ENCODE data around the gene GPSM1.
"Not testable (repeated sequence)": the region's sequence is repeated elsewhere in the genome, so short reads cannot be mapped to it uniquely, and the experiment has no call there.

GPSM1 gene

DNA sequence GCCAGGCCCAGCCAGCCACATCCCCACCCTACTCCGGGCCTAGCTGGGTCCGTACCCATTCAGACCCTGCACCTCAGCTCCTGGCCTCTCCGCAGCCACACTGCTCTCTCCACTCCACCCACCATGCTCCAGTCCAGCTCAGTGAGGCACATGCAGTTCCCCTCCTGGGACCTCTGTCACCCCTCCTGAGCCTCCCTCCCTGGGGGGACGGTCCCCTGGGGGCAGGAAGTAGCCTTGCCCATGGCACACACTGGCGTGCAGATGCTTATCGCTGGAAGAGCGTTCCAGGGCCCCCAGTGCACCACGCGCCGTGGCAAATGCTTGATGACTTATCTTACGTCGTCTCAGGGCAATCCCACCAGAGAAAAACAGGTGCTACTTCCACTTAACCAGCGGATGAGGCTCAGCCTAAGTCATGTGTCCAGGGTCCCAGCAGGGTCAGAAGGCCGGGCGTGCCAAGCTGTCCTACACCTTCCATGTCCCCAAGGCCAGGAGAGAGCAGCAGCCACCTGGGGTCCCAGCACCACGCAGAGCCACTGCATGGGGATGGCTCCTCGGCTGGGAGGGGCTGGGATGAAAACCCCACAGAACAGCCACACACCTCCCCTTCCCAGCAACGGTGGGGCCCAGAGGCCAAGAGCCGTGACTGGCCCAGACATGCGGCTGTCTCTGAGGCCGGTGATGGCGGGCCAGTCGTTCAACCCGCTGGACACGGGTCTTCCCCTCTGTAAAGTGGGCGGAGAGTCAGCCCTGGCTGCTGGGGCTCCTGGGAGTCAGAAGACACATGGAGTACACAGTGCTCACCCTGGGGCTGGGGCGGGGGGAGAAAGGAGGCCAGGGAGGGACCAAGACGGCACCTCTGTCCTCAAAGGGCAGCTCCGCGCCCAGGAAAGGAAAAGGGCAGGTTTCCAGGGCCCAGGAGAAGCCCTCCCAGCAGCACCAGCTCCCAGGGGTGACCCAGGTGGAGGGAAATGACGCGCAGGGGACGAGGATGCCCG, 20.8 kb upstream of the GPSM1 start:
- no peak for DNase-seq

DNA sequence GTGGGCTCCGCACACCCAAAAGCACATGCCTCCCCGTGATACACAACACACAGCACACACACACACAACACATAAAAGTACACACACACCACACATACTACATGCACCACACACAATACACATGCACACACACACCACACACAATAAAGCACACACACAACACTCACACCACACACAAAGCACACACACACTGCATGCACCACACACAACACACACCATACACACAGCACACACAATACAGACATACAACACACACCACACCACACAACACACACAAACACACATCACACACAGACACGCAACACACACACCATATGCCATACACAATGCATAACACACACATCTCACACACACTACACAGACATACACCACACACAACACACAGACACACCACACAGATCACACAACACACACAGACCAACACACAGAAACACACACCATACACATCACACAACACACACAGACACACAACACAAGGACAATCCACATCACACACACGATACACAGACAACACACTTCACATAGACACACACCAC, 20.1 kb upstream of the GPSM1 start:
- DNase-seq: no peak

DNA sequence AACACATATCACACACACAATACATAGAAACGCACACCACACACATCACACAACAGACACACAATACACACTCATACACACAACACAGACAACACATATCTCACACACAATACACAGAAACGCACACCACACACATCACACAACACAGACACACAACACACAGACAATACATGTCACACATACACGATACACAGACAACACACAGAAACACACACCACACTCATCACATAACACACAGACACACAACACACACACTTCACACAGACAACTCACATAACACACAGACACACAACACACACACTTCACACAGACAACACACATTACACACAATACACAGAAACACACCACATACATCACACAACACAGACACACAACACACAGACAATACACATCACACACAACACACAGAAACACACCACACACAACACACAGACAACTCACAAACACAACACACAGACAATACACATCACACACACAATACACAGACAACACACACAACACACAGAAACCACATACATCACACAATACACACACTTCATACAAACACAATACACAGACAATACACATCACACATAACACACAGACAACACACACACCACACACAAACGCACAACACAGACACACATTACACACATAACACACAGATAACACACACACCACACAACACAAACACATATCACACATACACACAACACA, 19.2 kb upstream of the GPSM1 start:
- no peak for DNase-seq

DNA sequence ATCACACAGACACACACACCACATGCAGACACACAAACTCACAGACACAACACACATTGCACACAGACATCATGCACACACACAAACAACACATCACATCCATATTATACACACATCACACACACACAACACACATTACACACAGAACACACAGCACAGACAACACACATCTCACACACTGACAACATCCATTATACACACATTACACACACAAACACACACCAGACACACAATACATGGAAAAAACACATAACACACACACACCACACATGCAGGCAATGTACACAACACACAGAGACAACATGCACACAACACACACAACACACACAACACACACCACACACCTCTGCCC, 18.7 kb upstream of the GPSM1 start:
- DNase-seq: no peak

DNA sequence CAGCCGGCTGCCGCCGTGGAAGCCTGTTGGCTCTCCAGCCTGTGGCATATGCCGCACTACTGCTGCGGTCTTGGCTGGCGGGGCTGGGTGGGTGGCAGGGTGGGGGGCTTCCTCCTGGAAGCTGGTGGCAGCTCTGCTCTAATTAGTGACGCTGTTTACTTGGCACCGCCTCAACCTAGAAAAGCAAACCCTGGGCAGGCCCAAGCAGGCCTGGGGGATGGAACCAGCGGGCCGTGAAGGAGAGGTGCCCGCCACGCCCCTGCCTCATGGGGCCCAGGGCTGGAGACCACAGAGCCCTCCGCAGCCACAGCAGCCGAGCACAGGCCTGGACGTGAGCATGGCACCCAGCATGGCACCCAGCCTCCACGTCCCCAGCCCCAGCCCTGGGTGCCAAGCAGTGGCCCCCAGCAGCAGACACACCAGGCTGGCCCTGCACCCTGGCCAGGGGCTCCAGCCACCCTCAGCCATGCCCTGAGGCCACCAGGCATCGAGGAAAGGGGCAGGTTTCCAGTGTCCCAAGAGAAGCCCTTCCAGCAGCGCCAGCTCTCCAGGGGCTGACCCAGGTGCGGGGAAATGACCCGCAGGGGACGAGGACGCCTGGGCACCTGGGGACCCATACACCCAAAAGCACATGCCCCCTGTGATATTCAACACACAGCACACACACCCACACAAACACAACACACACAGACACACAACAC, 18.1 kb upstream of the GPSM1 start:
- no peak for DNase-seq

DNA sequence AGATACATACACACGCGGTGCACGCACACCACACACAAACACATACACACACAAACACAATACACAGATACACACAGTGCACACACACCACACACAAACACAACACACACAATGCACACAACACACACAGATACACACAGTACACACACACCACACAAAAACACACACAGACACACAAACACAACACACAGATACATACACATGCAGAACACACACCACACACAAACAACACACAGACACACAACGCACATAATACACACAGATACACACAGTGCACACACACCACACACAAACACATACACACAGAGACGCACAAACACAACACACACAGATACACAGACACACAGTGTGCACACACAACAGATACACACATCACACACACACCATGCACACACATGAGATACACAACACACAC, 17.5 kb upstream of the GPSM1 start:
- no peak for DNase-seq

DNA sequence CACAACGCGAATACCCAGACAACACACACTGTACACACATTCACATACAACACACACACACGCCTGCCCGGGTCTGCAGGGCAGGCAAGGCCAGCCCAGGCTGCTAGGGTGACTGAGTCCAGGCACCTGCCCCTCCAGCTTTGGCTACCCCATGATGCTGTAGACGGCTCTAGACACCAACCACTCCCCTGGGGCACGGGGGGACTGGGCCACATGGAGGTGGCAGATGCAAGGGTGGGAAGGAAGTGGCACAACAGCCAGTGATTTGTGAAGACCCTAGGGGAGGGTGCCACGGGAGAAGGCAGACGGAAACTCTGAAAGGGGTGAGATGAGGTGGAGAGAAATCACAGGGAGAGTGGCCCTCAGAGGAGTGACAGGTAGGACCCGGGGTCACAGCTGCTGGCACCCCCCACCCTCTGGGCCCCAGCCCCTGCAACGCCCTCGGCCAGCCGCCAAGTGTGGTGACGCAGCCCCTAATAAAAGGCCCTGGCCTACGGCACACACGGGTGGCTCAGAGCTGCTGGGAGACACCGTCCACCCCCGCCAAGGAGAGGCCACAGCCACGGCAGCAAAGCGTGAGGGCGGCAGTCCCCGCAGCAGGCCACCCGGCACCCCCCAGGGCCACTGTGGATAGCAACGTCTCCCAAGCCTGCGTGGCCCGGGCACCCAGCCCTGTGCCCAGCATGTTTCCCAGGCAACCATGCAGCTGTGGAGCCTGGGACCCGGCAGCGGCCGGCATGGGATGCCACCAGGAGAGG, 16.9 kb upstream of the GPSM1 start:
- DNase-seq: no peak

DNA sequence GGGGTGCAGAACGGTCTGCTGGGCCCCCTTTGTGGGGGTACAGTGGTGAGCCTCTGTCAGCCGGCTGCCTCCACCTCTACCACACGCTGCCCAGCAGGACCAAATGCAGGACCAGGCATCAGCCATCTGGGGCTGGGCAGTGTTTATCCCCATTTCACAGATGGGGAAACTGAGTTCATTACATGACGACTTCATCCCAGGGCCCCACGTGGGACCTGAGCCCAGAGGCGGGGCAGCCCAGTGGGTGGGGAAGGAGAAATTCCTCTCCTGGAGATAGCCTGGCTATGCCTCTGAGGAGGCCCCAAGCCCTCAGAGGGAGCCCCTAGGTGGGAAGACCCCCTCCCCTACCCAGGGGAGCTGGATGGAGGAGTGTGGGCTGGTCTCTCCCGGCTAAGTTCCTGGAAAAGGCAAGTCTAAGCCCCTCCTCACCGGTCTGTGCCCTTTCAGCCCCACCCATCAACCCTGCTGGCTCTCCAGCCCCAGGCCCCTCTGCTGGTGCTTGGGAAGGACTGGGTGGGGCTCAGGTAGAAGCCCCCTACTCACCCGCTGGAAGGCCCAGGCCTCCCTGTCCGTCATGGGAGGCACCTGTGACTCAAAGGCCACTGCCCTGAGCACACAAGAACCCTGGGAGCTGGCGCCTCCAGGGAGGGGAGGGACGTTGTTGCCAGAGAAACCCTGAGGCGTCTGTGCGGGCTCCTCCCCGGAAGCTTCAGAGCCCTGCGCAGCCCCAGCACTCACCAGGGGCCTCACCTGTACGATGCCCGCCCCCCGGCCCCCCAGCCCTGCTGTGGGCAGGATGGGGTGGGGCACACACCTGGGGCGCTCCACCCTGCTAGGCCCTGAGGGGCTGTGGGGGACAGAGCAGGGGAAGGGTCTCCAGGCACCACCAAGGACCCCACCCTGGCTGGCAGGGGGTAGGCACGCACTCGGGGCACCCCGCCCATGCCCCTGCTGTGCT, 16.0 kb upstream of the GPSM1 start:
- DNase-seq: no peak

DNA sequence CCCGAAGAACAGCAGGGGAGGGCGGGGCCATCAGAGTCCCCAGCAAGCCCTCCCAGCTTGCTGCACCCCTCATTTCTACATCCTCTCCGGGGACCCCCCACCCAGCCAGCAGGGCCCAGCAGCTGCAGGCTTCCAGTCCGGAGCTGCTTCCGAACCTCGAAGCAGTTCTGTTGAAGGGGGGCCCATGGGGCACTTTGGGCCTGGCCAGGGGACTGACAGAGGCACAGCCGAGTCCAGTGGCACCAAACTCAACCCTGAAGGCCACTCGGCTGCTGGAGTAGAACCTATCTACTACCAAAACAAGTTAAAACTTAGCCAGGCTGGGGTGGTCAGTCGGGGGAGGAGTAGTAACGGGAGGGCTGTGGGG, 15.3 kb upstream of the GPSM1 start:
- no peak for DNase-seq

DNA sequence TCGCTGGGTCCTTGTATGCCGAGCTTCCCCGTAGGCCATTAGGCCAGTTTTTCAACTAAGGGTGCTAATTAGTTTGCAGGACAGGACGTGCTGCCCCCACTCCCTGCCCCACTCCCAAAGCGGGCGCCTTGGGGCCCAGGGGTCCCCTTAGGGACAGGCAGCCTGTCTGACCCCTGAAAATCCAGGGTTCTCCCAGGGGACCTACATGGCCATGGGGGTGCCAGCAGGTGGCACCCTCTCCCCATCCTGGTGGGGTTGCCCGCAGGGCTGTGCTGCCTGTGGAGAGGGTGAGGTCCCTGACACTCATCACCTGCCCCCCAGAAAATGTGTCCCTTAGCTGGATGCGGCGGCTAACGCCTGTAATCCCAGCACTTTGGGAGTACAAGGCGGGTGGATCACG, 14.9 kb upstream of the GPSM1 start:
- DNase-seq: peak; percentile 55

DNA sequence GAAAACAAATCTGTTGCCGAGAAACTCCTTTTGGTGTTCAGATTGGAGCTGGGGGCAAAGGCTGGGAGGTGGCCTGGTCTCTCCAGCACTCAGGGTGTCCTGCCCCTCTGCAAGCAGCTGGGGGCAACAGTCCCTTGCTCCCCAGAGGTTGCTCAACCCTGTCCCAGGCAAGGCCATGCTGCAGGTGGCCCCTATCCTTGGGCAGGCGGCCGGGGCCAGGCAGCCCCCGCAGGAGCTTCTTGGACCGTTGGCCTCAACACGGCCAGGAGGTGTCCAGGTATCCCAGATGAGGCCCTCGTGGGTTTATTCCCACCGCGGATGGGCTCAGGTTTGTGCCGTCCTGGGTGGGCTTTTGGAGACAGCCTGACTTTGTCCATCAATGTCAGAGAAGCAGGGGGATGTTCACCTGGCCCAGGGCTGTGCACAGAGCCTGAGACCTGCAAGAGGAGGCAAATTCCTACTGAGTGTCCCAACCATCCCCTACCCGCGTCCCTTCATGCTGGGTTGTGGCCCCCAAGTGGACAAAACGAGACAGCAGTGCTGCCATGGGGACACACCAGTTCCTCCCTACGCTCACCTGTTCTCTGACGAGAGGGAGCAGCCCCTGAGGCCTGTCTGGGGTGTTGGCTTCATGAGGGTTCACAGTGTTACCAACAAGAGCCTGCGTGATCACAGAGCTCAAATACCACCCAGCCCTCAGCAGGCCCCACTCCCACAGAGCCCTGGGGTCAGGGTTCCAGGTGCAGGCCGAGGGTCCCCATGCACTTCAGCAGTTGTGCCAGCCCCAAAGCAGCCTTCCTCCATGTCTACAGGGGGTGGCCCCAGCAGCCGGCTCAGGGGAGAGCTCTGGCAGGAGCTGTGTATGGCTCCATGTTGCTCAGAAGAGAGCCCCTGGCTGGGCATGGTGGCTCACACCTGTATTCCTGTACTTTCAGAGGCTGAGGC, 14.0 kb upstream of the GPSM1 start:
- no peak for DNase-seq

DNA sequence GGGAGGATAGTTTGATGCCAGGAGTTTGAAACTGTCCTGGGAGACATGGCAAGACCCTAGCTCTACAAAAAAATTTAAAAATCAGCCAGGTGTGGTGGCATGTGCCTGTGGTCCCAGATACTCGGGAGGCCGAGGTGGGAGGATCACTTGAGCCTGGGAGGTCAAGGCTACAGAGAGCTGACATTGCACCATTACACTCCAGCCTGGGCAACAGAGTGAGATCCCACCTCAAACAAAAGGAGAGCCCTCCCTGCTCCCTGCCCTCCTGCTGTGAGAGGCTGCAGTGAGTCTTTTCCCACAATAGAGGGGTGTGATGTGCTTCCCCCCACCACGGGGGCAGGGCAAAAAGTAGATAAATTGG, 13.3 kb upstream of the GPSM1 start:
- DNase-seq: no peak

DNA sequence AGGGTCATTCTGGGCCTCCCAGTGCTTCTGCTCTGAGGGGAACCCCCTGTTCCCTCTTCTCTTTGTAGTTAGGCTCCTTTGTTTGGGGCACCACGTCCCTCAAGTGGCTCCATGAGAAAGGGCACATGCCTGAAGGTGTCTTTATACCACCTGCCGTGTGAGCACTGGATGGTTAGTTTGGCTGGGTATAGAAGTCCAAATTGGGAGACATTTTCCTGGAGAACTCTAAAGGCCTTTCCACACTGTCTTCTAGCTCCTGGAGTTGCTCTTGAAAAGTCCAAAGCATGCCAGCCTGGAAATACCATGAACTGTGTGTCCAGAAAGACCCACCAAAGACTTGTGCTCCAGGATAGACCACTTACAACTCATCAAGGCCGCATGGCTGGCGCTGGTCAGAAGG, 12.4 kb upstream of the GPSM1 start:
- no peak for DNase-seq

DNA sequence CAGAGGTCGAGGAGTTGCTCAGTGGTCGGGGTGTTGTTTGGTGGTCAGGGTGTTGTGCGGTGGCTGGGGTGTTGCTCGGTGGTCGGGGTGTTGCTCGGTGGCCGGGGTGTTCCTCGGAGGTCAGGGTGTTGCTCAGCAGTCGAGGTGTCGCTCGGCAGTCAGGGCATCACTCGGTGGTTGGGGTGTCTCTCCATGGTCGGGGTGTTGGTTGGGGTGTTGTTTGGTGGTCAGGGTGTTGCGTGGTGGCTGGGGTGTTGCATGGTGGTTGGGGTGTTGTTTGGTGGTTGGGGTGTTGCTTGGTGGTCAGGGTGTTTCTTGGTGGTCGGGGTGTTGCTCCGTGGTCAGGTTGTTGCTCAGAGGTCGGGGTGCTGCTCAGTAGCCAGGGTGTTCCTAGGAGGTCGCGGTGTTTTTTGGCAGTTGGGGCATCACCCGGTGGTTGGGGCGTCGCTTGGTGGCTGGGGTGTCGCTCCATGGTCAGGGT, 11.0 kb upstream of the GPSM1 start:
- no peak for DNase-seq

DNA sequence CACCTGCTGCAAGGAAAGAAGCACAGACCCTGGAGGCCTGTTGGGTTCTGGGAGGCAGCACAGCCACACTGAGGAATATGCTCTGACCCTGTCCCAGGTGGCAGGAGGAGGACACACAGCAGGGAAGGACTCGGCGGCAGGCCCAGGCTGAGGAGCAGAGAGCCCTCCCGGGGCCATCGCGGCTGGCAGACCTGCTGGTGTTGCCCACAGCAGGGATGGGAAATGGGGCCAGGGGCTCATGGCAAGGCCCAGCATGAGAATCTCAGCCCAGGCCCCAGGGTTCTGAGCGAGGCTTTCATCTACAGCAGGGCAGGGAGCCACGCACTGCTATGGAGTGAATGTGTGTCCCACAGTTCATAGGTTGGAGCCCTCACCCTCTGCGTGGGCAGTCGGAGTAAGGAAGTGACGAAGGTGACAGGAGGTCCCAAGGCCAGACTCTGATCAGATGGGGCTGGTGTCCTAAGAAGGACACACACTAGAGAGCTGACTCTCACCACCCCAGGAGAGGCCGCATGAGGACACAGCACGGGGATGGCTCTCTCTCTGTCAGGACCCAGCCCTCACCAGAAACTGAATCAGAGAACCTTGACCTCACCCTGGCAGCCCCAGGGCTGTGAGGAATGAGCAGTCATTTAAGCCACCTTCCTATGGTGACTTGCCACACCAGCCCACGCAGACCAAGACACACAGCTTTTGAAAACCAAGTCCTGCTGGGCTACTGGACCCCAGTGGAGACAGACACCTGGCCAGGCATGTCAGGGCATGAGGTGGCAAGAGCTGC, 10.3 kb upstream of the GPSM1 start:
- no peak for DNase-seq

DNA sequence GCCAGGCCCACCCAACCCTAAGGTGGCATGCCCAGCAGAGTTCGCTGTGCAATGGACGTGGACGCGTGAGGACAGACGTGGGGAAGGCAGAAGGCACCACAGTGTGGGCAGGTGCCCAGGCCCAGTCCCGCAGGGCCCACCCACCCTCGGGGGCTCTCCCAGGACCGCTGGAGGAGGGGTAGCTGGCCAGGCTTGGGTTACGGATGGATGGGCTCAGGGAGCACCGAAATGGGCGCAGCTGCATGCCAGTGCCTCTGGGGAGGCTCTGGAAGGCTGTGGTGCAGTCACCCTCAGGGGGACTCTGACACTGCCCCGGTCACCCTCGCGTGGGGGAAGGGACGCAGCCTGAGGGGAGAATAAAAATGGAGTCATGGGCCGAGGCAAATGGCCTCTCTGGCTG, 9.6 kb upstream of the GPSM1 start:
- no peak for DNase-seq

DNA sequence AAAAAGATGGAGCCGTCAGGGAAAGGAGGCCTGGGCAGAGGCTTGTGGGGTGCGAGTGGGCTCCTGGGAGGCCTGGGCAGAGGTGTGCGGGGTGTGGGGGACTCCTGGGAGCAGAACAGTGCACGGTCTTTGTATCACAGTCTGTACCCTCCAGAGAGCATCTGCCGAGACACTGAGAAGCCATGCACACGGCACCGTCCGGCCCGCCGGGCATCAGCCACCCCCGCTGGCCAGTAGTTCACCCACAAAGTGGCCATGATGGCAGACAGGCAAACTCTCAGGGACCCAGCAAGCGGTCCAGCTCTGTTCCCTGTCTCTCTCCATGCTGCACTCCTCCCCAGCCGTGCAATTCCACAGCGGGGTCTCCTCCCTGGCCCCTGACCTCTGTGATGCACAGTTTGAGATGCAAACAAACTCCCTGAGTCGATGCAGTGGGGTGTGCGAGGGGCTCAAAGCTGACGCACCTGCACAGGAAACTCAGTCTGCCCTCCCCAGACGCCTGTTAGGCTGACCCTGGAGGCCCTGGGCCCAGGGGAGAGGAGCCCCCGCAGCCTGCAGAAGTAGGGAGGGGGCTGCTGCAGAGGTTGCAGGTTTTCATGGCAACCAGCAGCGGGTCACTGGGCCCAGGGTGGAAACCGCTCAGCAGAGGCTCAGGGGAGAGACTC, 9.1 kb upstream of the GPSM1 start:
- DNase-seq: no peak

DNA sequence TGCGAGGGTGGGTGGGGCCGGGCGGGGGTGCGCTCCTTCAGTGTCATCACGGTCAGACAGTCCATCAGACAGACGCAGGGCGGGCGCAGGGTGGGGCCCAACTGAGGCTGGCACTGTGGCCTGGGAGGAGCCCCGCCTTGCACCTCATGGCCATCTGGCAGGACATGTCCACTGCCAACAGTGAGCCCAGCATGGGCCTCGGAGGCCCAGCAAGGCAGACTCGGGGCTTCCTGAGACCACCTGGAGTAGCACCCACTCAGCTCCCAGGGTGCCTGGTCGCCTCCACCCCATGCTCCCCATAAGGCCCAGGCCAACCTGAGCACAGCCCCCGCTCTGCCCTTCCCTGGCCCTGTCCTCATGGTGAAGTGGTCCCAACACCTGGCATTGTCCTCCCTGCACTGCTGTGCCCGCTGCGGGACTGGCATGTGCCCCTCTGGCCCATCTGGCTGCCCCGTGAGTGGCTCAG, 8.5 kb upstream of the GPSM1 start:
- DNase-seq: no peak

DNA sequence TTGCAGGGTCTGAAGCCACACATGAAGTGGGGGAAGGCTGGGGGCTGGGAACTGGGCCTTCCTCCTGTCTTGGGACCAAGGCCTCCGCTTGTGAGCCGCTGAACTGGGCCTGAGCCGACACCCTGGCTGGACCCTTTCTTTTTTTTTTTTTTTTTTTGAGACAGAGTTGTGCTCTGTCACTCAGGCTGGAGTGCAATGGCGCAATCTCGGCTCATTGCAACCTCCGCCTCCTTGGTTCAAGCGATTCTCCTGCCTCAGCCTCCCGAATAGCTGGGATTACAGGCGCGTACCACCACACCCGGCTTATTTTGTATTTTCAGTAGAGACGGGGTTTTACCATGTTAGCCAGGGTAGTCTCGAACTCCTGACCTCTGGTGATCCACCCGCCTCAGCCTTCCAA, 8.1 kb upstream of the GPSM1 start:
- DNase-seq: not testable (repeated sequence)

Measured in activated naive CD4-positive, alpha-beta T cell treated with anti-CD3 and anti-CD28 coated beads, Interleukin-2, amount 50 U/mL, for 16 hours (primary cell).